ENCODE results near the gene NEDD4L. TPM values are rescaled to one million over a fixed set of nuclear protein-coding genes. Genes with fewer than 3 reads are reported as not detected.

Gene NEDD4L
- total and polyA plus RNA-seq, 5 donors from 2014 or later: 4.4 to 19.6 (median 7.8) TPM

DNA sequence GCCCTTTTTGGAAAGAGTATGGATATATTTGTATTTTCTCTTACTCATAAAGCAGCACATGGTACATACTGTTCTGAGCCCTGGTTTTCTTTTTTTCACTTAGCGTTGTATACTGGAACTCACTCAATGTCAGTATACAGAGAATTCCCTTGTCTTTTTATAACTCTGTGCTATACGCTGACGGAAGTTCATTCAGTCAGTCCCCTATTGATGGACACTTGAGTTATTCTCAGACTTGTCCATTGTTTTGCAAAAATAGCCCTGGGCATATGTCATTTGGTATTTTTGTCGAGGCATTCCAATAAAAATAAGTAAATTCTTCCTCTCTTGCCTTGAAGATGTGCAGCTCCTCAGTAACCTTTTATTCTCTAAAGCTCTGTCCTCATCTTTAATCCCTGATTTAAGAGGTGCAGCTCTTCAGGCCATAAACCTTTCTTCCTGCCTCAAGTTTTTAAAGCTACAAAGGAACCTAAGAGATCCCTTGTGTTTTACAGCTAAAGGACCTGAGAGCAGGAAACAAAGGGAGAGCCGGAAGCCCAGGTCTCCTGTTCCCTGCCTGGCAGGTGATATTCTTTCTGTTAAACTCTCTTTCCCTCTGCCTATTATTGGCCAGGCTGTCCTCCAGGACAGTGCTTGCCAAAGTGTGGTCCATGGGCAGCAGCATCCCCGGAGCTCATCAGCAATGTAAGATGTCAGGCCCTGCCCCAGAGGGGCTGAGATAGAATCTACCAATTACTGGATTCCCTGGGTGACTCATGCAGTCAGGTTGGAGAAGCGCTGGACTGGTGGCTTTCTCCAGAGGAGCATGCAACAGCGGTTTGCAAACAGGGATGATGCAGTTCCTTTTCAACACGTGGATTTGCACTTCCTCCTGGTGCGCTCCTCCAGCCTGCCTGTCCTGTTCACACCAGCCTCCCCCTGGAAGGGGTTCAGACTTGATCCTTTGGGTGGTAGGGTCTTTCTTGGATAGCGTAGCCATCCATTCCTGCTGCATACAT lies 158.0 kb downstream of the NEDD4L start:
- peaks cover 8% of the 10 kb centered on the region for H3K27me3 Mint-ChIP-seq
- H3K36me3 ChIP-seq (ENCODE audit: control insufficient read depth, insufficient read depth, low read length): no peaks in the 10 kb centered on the region
- no peaks in the 10 kb centered on the region for H3K4me1 Mint-ChIP-seq
- H3K9me3 ChIP-seq (ENCODE audit: control insufficient read depth in 2 of 2, low read length in 2 of 2): no peaks in the 10 kb centered on the region
- ATAC-seq (ENCODE audit: low read depth in 2 of 2) (no peak), DNase-seq (no peak)
- no peaks in the 10 kb centered on the region for H3K4me1 ChIP-seq (ENCODE audit: control insufficient read depth, insufficient read depth, low read length, poor library complexity, severe bottlenecking)
- H3K36me3 Mint-ChIP-seq: no peaks in the 10 kb centered on the region
- H3K9me3 Mint-ChIP-seq: no peaks in the 10 kb centered on the region
- no peak overlapping the region for H3K4me3 Mint-ChIP-seq
- no peaks in the 10 kb centered on the region for H3K27me3 ChIP-seq (ENCODE audit: control insufficient read depth, insufficient read depth, low read length)
- H3K27ac ChIP-seq (ENCODE audit: insufficient read depth, low read length, poor library complexity, severe bottlenecking): no peak overlapping the region
- peak overlapping the region in 2 of 3 donors; percentile 5 to 80 for H3K27ac Mint-ChIP-seq
- no peak overlapping the region for H3K4me3 ChIP-seq (ENCODE audit: low read depth, low read length)

DNA sequence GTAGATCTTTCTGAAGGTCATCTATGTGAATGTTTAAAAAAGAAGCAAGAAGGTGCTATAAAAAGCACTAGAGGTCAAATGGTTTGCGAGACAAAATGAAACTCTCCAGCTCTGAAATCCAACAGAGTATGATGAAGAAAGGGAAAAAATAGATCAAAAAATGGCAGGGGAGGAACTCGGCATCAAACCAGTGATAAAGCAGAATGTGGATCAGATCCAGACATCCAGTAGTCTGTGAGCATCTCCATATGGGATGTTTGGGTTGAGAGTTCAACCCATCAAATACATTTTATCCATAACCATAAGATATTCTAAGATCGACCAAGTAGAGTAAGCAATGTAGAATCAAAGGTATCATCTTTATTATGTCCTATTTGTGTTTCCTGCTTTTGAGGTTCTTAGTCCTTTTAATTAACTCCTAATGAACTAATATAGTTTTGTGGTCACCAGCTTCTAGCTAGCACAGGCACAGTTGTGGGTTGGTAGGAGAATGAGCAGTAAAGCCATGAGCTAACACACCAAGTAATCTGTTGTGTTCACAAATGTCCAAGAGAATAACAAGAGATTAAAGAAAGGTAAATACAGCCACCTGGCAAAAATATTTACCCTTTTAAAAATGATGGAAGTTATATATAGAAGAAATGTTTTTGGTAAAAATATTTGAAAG lies 160.9 kb downstream of the NEDD4L start:
- no peak overlapping the region for H3K27ac ChIP-seq (ENCODE audit: insufficient read depth, low read length, poor library complexity, severe bottlenecking)
- DNase-seq (no peak), ATAC-seq (ENCODE audit: low read depth in 2 of 2) (no peak)
- Mint-ChIP-seq H3K4me3 (no peak overlapping the region), H3K4me1 (peaks cover 0 to 6% (median 1%) of the 10 kb centered on the region in 4 donors), H3K27me3 (peaks cover 11% of the 10 kb centered on the region), H3K27ac (no peak overlapping the region), H3K9me3 (no peaks in the 10 kb centered on the region), H3K36me3 (no peaks in the 10 kb centered on the region)
- no peaks in the 10 kb centered on the region for H3K4me1 ChIP-seq (ENCODE audit: control insufficient read depth, insufficient read depth, low read length, poor library complexity, severe bottlenecking)
- no peaks in the 10 kb centered on the region for H3K27me3 ChIP-seq (ENCODE audit: control insufficient read depth, insufficient read depth, low read length)
- no peaks in the 10 kb centered on the region for H3K9me3 ChIP-seq (ENCODE audit: control insufficient read depth in 2 of 2, low read length in 2 of 2)
- H3K4me3 ChIP-seq (ENCODE audit: low read depth, low read length): no peak overlapping the region
- H3K36me3 ChIP-seq (ENCODE audit: control insufficient read depth, insufficient read depth, low read length): no peaks in the 10 kb centered on the region

DNA sequence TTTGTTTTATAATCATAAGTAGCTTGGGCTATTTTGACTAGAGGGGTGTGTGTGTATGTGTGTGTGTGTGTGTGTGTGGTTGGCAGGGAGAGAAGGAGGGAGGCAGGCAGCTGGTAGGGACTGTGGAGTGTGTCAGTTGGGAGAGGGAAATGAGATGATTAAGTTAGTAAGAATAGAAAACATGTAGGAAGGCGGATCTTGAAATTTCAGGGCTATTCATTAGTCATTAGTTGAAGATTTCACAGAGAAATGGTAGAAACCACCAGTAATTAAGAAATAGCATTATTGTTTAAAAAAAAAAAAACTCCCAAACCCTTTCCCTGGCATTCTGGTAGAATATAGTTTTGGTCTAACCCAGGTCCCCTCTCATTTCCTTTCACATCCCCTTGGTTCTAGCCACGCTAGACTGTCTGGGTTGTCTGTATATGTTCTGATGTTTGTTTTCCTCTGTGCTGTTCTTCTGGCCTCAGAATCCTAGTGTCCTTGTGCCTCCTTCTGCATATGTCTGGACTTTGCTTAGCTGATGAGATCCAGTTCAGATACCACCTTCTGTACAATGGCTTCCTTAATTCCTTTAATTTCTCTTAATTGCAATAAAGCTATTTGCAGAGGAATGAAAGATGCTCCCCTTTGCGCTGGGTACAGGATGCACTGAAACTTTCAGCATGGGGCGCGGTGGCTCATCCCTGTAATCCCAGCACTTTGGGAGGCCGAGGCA lies 161.6 kb downstream of the NEDD4L start:
- H3K4me1 ChIP-seq (ENCODE audit: control insufficient read depth, insufficient read depth, low read length, poor library complexity, severe bottlenecking): no peaks in the 10 kb centered on the region
- H3K27ac Mint-ChIP-seq: no peak overlapping the region
- no peaks in the 10 kb centered on the region for H3K27me3 ChIP-seq (ENCODE audit: control insufficient read depth, insufficient read depth, low read length)
- H3K4me3 ChIP-seq (ENCODE audit: low read depth, low read length): no peak overlapping the region
- peaks cover 0 to 6% (median 1%) of the 10 kb centered on the region in 4 donors for H3K4me1 Mint-ChIP-seq
- H3K36me3 Mint-ChIP-seq: no peaks in the 10 kb centered on the region
- DNase-seq: no peak
- ATAC-seq (ENCODE audit: low read depth in 2 of 2): no peak
- H3K4me3 Mint-ChIP-seq: no peak overlapping the region
- no peaks in the 10 kb centered on the region for H3K9me3 Mint-ChIP-seq
- no peaks in the 10 kb centered on the region for H3K36me3 ChIP-seq (ENCODE audit: control insufficient read depth, insufficient read depth, low read length)
- no peaks in the 10 kb centered on the region for H3K9me3 ChIP-seq (ENCODE audit: control insufficient read depth in 2 of 2, low read length in 2 of 2)
- peaks cover 13% of the 10 kb centered on the region for H3K27me3 Mint-ChIP-seq
- H3K27ac ChIP-seq (ENCODE audit: insufficient read depth, low read length, poor library complexity, severe bottlenecking): no peak overlapping the region

DNA sequence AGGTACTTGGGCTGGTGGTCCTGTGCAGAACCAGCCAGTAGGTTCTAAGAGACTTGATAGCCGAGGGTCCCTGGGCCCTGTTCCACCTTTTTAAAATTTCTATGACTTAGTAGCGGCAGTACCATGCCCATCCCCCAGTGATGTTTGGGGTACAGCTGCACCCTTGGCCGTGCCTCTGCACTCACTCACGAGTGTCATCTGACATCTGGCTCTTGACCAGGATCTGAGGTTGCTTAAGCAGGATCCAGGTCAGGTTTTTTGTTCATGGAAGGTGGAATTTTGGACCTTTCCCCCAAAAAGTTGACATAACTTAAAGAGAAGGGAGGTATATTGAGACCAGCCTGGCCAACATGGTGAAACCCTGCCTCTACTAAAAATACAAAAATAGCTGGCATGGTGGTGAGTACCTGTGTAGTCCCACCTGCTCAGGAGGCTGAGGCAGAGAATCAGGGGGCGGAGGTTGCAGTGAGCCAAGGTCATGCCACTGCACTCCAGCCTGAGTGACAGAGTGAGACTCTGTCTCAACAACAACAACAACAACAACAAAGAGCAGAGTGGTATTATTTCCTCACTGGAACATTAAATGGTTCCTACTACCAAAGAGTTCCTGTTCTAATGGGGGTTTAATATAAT lies 163.6 kb downstream of the NEDD4L start:
- no peak for DNase-seq
- no peak overlapping the region for H3K4me3 Mint-ChIP-seq
- H3K9me3 Mint-ChIP-seq: no peaks in the 10 kb centered on the region
- Histone ChIP-seq H3K9me3 (ENCODE audit: control insufficient read depth in 2 of 2, low read length in 2 of 2) (no peaks in the 10 kb centered on the region), H3K4me3 (ENCODE audit: low read depth, low read length) (no peak overlapping the region), H3K27ac (ENCODE audit: insufficient read depth, low read length, poor library complexity, severe bottlenecking) (no peak overlapping the region), H3K27me3 (ENCODE audit: control insufficient read depth, insufficient read depth, low read length) (no peaks in the 10 kb centered on the region), H3K36me3 (ENCODE audit: control insufficient read depth, insufficient read depth, low read length) (no peaks in the 10 kb centered on the region), H3K4me1 (ENCODE audit: control insufficient read depth, insufficient read depth, low read length, poor library complexity, severe bottlenecking) (no peaks in the 10 kb centered on the region)
- peaks cover 0 to 6% (median 1%) of the 10 kb centered on the region in 4 donors for H3K4me1 Mint-ChIP-seq
- H3K36me3 Mint-ChIP-seq: no peaks in the 10 kb centered on the region
- no peak overlapping the region for H3K27ac Mint-ChIP-seq
- H3K27me3 Mint-ChIP-seq: peaks cover 5% of the 10 kb centered on the region
- ATAC-seq (ENCODE audit: low read depth in 2 of 2): no peak

DNA sequence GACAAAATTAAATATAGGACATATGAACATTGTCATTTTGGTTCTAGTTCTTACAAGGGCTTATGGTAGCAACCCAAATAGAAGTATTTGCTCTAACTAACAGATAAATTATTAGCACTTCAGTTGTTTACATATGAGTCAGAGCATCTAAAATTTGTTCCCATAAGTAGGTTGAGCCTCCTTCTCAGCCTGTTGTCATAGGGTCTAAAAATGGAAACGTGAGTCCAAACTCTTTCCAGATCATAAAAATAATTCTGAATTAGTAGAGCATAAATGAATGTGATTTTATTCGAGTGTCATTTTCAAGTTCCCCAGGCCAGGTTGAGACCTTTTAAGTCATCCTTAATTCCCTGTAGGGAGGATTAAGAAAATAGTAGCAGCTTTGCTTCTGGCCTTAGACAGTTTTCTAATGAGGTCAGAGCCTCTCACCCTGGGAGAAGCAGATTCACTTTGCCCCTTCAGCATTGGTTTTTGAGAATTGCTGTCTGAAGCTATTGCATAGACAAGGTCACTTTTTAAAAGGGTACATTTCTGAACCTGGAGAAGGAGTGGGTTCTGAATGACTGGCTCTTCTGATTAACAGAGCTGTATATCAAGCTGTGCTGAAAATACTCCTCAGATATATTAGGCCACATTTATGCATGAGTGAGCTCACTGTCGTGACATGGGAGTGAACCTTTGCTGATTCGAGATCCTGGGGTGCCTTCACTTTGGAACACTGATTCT lies 164.3 kb downstream of the NEDD4L start:
- Histone ChIP-seq H3K4me3 (ENCODE audit: low read depth, low read length) (no peak overlapping the region), H3K4me1 (ENCODE audit: control insufficient read depth, insufficient read depth, low read length, poor library complexity, severe bottlenecking) (no peaks in the 10 kb centered on the region), H3K36me3 (ENCODE audit: control insufficient read depth, insufficient read depth, low read length) (no peaks in the 10 kb centered on the region), H3K9me3 (ENCODE audit: control insufficient read depth in 2 of 2, low read length in 2 of 2) (no peaks in the 10 kb centered on the region), H3K27ac (ENCODE audit: insufficient read depth, low read length, poor library complexity, severe bottlenecking) (no peak overlapping the region), H3K27me3 (ENCODE audit: control insufficient read depth, insufficient read depth, low read length) (no peaks in the 10 kb centered on the region)
- H3K4me3 Mint-ChIP-seq: no peak overlapping the region
- DNase-seq (no peak), ATAC-seq (ENCODE audit: low read depth in 2 of 2) (no peak)
- H3K4me1 Mint-ChIP-seq: peaks cover 0 to 10% (median 4%) of the 10 kb centered on the region in 4 donors
- H3K9me3 Mint-ChIP-seq: peaks cover 0 to 2% (median 0%) of the 10 kb centered on the region in 7 donors
- H3K27me3 Mint-ChIP-seq: peaks cover 11% of the 10 kb centered on the region
- no peaks in the 10 kb centered on the region for H3K36me3 Mint-ChIP-seq
- H3K27ac Mint-ChIP-seq: no peak overlapping the region

DNA sequence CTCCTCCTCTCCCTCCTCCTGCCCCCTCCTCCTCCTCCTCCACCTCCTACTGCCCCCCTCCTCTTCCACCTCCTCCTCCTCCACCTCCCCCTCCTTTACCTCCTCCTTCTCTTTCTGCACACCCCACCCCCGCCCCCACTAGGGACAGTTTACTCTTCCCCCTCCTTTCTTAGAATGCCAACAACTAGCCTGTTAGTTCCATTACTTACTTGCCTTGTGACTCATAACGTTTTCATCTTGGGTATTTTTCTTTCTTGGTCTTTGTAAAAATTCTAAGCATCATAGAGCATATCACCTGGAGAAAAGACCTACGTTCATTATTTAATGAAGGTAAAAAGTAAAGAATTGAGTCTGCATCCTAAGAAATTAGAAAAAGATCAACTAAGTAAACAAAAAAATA lies 165.3 kb downstream of the NEDD4L start:
- H3K4me3 Mint-ChIP-seq: no peak overlapping the region
- peaks cover 0 to 17% (median 9%) of the 10 kb centered on the region in 4 donors for H3K4me1 Mint-ChIP-seq
- Histone ChIP-seq H3K36me3 (ENCODE audit: control insufficient read depth, insufficient read depth, low read length) (no peaks in the 10 kb centered on the region), H3K9me3 (ENCODE audit: control insufficient read depth in 2 of 2, low read length in 2 of 2) (no peaks in the 10 kb centered on the region), H3K27me3 (ENCODE audit: control insufficient read depth, insufficient read depth, low read length) (no peaks in the 10 kb centered on the region), H3K27ac (ENCODE audit: insufficient read depth, low read length, poor library complexity, severe bottlenecking) (no peak overlapping the region), H3K4me1 (ENCODE audit: control insufficient read depth, insufficient read depth, low read length, poor library complexity, severe bottlenecking) (peaks cover 6% of the 10 kb centered on the region), H3K4me3 (ENCODE audit: low read depth, low read length) (no peak overlapping the region)
- no peak for ATAC-seq (ENCODE audit: low read depth in 2 of 2)
- H3K9me3 Mint-ChIP-seq: peaks cover 0 to 2% (median 0%) of the 10 kb centered on the region in 7 donors
- H3K36me3 Mint-ChIP-seq: no peaks in the 10 kb centered on the region
- no peak overlapping the region for H3K27ac Mint-ChIP-seq
- no peak for DNase-seq
- peaks cover 16% of the 10 kb centered on the region for H3K27me3 Mint-ChIP-seq

DNA sequence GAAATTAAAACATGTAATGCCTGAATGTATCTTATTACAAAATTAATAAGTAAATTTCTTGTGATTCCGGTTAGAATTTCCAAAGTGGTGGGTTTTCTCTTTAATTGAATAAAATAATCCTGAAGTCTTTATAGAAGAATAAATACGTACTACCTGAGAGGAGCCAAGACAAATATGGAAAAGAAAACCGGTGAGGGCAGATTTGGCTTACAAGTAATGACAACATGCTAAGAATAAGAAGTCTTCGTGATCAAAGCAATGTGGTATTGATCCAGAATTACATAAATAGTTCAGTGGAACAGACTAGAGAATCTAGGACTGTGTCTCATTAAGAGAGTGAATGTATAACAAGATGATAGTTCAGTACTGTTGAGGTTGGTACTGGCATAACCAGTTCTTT lies 167.5 kb downstream of the NEDD4L start:
- peaks cover 6% of the 10 kb centered on the region for H3K4me1 ChIP-seq (ENCODE audit: control insufficient read depth, insufficient read depth, low read length, poor library complexity, severe bottlenecking)
- H3K4me3 ChIP-seq (ENCODE audit: low read depth, low read length): no peak overlapping the region

More for the DNA sequence above, 167.5 kb downstream of the NEDD4L start:
- Mint-ChIP-seq H3K36me3 (no peaks in the 10 kb centered on the region), H3K27ac (no peak overlapping the region), H3K4me1 (peaks cover 0 to 31% (median 16%) of the 10 kb centered on the region in 4 donors), H3K27me3 (peaks cover 16% of the 10 kb centered on the region), H3K9me3 (peaks cover 0 to 2% (median 0%) of the 10 kb centered on the region in 7 donors), H3K4me3 (no peak overlapping the region)
- no peak for DNase-seq
- no peak for ATAC-seq (ENCODE audit: low read depth in 2 of 2)
- H3K27me3 ChIP-seq (ENCODE audit: control insufficient read depth, insufficient read depth, low read length): no peaks in the 10 kb centered on the region
- no peak overlapping the region for H3K27ac ChIP-seq (ENCODE audit: insufficient read depth, low read length, poor library complexity, severe bottlenecking)
- no peaks in the 10 kb centered on the region for H3K9me3 ChIP-seq (ENCODE audit: control insufficient read depth in 2 of 2, low read length in 2 of 2)
- H3K36me3 ChIP-seq (ENCODE audit: control insufficient read depth, insufficient read depth, low read length): no peaks in the 10 kb centered on the region

Data from CD4-positive, CD25-positive, alpha-beta regulatory T cell (primary cell).